ENCODE results near the gene OR4D10.
"Not testable (repeated sequence)": the region's sequence is repeated elsewhere in the genome, so short reads cannot be mapped to it uniquely, and the experiment has no call there.

DNA sequence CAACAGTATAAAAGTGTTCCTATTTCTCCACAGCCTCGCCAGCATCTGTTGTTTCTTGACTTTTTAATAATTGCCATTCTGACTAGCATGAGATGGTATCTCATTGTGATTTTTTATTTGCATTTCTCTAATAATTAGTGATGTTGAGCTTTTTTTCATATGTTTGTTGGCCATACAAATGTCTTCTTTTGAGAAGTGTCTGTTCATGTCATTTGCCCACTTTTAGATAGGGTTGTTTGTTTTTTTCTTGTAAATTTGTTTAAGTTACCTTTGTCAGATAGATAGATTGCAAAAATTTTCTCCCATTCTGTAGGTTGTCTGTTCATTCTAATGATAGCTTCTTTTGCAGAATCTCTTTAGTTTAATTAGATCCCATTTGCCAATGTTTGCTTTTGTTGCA, 27.5 kb upstream of the OR4D10 start:
- TF ChIP-seq EZH2 (IDR thresholded peaks at IDR 0.05; ENCODE audit: low read length, unreplicated experiment); EZH2phosphoT487 (IDR thresholded peaks at IDR 0.05; ENCODE audit: borderline replicate concordance, low read length): not testable (repeated sequence)
- TF ChIP-seq, protein P1, sequence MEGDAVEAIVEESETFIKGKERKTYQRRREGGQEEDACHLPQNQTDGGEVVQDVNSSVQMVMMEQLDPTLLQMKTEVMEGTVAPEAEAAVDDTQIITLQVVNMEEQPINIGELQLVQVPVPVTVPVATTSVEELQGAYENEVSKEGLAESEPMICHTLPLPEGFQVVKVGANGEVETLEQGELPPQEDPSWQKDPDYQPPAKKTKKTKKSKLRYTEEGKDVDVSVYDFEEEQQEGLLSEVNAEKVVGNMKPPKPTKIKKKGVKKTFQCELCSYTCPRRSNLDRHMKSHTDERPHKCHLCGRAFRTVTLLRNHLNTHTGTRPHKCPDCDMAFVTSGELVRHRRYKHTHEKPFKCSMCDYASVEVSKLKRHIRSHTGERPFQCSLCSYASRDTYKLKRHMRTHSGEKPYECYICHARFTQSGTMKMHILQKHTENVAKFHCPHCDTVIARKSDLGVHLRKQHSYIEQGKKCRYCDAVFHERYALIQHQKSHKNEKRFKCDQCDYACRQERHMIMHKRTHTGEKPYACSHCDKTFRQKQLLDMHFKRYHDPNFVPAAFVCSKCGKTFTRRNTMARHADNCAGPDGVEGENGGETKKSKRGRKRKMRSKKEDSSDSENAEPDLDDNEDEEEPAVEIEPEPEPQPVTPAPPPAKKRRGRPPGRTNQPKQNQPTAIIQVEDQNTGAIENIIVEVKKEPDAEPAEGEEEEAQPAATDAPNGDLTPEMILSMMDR (conservative IDR thresholded peaks at IDR 0.05; ENCODE audit: low read depth, low read length) = not testable (repeated sequence)

Measured in PC-3 (cell line).